H9 (cell line): ENCODE data around the gene PFDN2. TPM values are rescaled to one million over a fixed set of nuclear protein-coding genes. Genes with fewer than 3 reads are reported as not detected.

ENCODE experiments used
- DNase-seq: peaks from one replicate; pipeline ENCODE4 v3.0.0-alpha.2; 2017
- H2AFZ ChIP-seq: one replicate; pipeline ENCODE4 v1.6.1; 2013; ENCODE audit warnings: mild to moderate bottlenecking, low read length, control low read depth, moderate library complexity
- H2AK5ac ChIP-seq: 2 replicates; pipeline ENCODE4 v1.6.1; 2013; ENCODE audit warnings: low read length, control low read depth, mixed read lengths; ENCODE audit not compliant: insufficient read length
- H2BK120ac ChIP-seq: one replicate; pipeline ENCODE4 v1.6.1; 2013; ENCODE audit warnings: low read depth, mild to moderate bottlenecking, low read length, control low read depth, inconsistent platforms; ENCODE audit not compliant: poor library complexity, severe bottlenecking
- H2BK12ac ChIP-seq: 2 replicates; pipeline ENCODE4 v1.6.1; 2013; ENCODE audit warnings: low read length, control low read depth, mixed read lengths, low read depth; ENCODE audit not compliant: insufficient read length
- H2BK15ac ChIP-seq: 2 replicates; pipeline ENCODE4 v1.6.1; 2013; ENCODE audit warnings: low read depth, low read length, control low read depth
- H2BK20ac ChIP-seq: one replicate; pipeline ENCODE4 v1.6.1; 2013; ENCODE audit warnings: low read depth, mild to moderate bottlenecking, low read length, control low read depth, inconsistent platforms; ENCODE audit not compliant: poor library complexity, severe bottlenecking
- H2BK5ac ChIP-seq: 2 replicates; pipeline ENCODE4 v1.6.1; 2013; ENCODE audit warnings: low read length, control low read depth, mixed read lengths; ENCODE audit not compliant: insufficient read length
- H3K14ac ChIP-seq: 2 replicates; pipeline ENCODE4 v1.6.1; 2013; ENCODE audit warnings: low read length, control low read depth; ENCODE audit not compliant: insufficient read depth
- H3K18ac ChIP-seq: 2 replicates; pipeline ENCODE4 v1.6.1; 2013; ENCODE audit warnings: low read depth, mild to moderate bottlenecking, mixed read lengths, low read length, control low read depth; ENCODE audit not compliant: insufficient read length
- H3K23ac ChIP-seq: 2 replicates; pipeline ENCODE4 v1.6.1; 2013; ENCODE audit warnings: low read length, control low read depth, mixed read lengths, low read depth; ENCODE audit not compliant: insufficient read length
- H3K23me2 ChIP-seq: 2 replicates; pipeline ENCODE4 v1.6.1; 2013; ENCODE audit warnings: low read depth, mild to moderate bottlenecking, mixed read lengths, low read length, control low read depth; ENCODE audit not compliant: insufficient read length, poor library complexity, severe bottlenecking
- H3K27ac ChIP-seq: 2 replicates; pipeline ENCODE4 v1.5.1; 2013; ENCODE audit warnings: low read length, control low read depth, mixed read lengths, low read depth; ENCODE audit not compliant: insufficient read length
- H3K27me3 ChIP-seq: 2 replicates; pipeline ENCODE4 v1.6.1; 2013; ENCODE audit warnings: low read length, control low read depth, inconsistent platforms; ENCODE audit not compliant: insufficient read depth
- H3K4ac ChIP-seq: 2 replicates; pipeline ENCODE4 v1.6.1; 2013; ENCODE audit warnings: low read depth, mild to moderate bottlenecking, control low read depth, inconsistent platforms, low read length, moderate library complexity
- H3K4me1 ChIP-seq: 2 replicates; pipeline ENCODE4 v1.6.1; 2013; ENCODE audit warnings: low read length, control low read depth, inconsistent platforms; ENCODE audit not compliant: insufficient read depth
- H3K4me2 ChIP-seq: 2 replicates; pipeline ENCODE4 v1.6.1; 2013; ENCODE audit warnings: low read length, control low read depth, mixed read lengths; ENCODE audit not compliant: insufficient read length, insufficient read depth
- H3K56ac ChIP-seq: 2 replicates; pipeline ENCODE4 v1.6.1; 2013; ENCODE audit warnings: low read depth, mild to moderate bottlenecking, mixed read lengths, low read length, control low read depth; ENCODE audit not compliant: insufficient read length
- H3K79me1 ChIP-seq: 2 replicates; pipeline ENCODE4 v1.6.1; 2013; ENCODE audit warnings: low read depth, mild to moderate bottlenecking, moderate library complexity, low read length, control low read depth, inconsistent platforms; ENCODE audit not compliant: insufficient read depth, poor library complexity, severe bottlenecking
- H3K79me2 ChIP-seq: 2 replicates; pipeline ENCODE4 v1.6.1; 2013; ENCODE audit warnings: low read length, control low read depth, inconsistent platforms; ENCODE audit not compliant: insufficient read depth
- H3K9ac ChIP-seq: 2 replicates; pipeline ENCODE4 v1.6.1; 2013; ENCODE audit warnings: low read length, control low read depth, mixed read lengths; ENCODE audit not compliant: insufficient read length; ENCODE audit errors: extremely low read depth
- H3K9me3 ChIP-seq: one replicate; pipeline ENCODE4 v1.6.1; 2013; ENCODE audit warnings: low read depth, low read length, inconsistent platforms; ENCODE audit not compliant: control insufficient read depth
- H3T11ph ChIP-seq: one replicate; pipeline ENCODE4 v1.6.1; 2013; ENCODE audit warnings: mild to moderate bottlenecking, low read length, control low read depth, inconsistent platforms
- H4K20me1 ChIP-seq: one replicate; pipeline ENCODE4 v1.6.1; 2013; ENCODE audit not compliant: control insufficient read depth, insufficient read length, insufficient read depth
- H4K5ac ChIP-seq: 2 replicates; pipeline ENCODE4 v1.6.1; 2013; ENCODE audit warnings: low read depth, mild to moderate bottlenecking, mixed read lengths, low read length, control low read depth; ENCODE audit not compliant: insufficient read length
- H4K8ac ChIP-seq: replicated peaks from 2 replicates; pipeline ENCODE4 v1.6.1; 2013; ENCODE audit warnings: low read length, control low read depth, mixed read lengths, low read depth; ENCODE audit not compliant: insufficient read length
- H4K91ac ChIP-seq: 2 replicates; pipeline ENCODE4 v1.6.1; 2013; ENCODE audit warnings: low read depth, mild to moderate bottlenecking, moderate library complexity, mixed read lengths, low read length, control low read depth; ENCODE audit not compliant: insufficient read length
- H3K27ac Mint-ChIP-seq, 3 experiments: 2 replicates in 2 of 3; 3 replicates in 1 of 3; pipeline ENCODE4 v1.8.0; 2020 to 2021; ENCODE audit warnings: mixed read lengths in 3 of 3, mild to moderate bottlenecking in 1 of 3, moderate library complexity in 1 of 3
- H3K27me3 Mint-ChIP-seq: 2 replicates; pipeline ENCODE4 v1.8.0; 2021; ENCODE audit warnings: low read depth, mild to moderate bottlenecking, moderate library complexity, mixed read lengths
- H3K36me3 Mint-ChIP-seq, 3 experiments: 2 replicates in 2 of 3; 3 replicates in 1 of 3; pipeline ENCODE4 v1.8.0; 2020 to 2021; ENCODE audit warnings: low read depth in 3 of 3, mixed read lengths in 3 of 3; ENCODE audit not compliant: insufficient read depth in 1 of 3
- H3K4me1 Mint-ChIP-seq, 2 experiments: 2 replicates each; pipeline ENCODE4 v1.8.0; 2020; ENCODE audit warnings: mixed read lengths in 2 of 2
- H3K4me3 Mint-ChIP-seq, 2 experiments: 2 replicates in 1 of 2; 3 replicates in 1 of 2; pipeline ENCODE4 v1.8.0; 2020 to 2021; ENCODE audit warnings: mild to moderate bottlenecking in 2 of 2, mixed read lengths in 2 of 2, moderate library complexity in 1 of 2
- H3K9me3 Mint-ChIP-seq, 2 experiments: 2 replicates in 1 of 2; 3 replicates in 1 of 2; pipeline ENCODE4 v1.8.0; 2020; ENCODE audit warnings: mild to moderate bottlenecking in 2 of 2, mixed read lengths in 2 of 2, moderate library complexity in 1 of 2
- CTCF ChIP-seq: fragments of 200-600 bp; sonication (generic); conservative IDR thresholded peaks from 3 replicates; pipeline ENCODE4 v1.8.0; 2021; ENCODE audit warnings: antibody characterized with exemption, mild to moderate bottlenecking
- WGBS: extraction: QIAGEN DNeasy Blood & Tissue Kit; methylation state at CpG from one replicate; pipeline ENCODE4 v1.1.7; 2013; ENCODE audit warnings: missing lambda C conversion rate, low lambda C conversion rate, mixed read lengths; ENCODE audit not compliant: insufficient read length; ENCODE audit errors: extremely low coverage; 5-methylcytosine and 5-hydroxymethylcytosine counted together
- total RNA-seq: library from RNA; stranded (reverse); gene quantifications from 2 replicates; pipeline ENCODE4 v1.2.1, GENCODE V29; 2021

PFDN2 gene
- total RNA-seq, 1 experiment from 2014 or later, result 71.8 TPM

DNA sequence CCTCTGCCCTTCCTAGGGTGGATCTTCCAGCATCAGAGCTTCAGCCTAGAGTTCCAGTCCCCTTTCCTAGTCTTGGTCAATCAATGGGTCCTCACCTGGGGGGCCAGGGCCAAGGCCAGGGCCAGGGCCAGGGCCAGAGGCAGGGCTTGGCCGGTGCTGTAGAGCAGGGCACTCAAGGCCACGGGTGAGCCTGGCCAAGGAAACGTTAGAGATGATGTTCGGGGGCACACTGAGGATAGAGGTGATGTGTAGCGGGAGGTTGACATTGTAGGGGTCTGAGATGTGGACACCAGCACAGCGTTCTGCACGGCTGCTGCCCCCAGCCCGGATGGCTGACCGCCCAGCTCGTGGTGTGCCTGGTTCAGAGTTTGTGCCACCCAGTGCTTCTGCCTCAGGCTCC, 66.6 kb downstream of the PFDN2 start:
- Histone ChIP-seq H3K23ac (no peak overlapping the region), H3K79me1 (no peaks in the 10 kb centered on the region), H2BK20ac (no peak overlapping the region), H3K18ac (no peak overlapping the region), H3K27me3 (no peaks in the 10 kb centered on the region; the same call in none of the 2 replicates), H3K14ac (no peak overlapping the region; the same call in 1 of the 2 replicates), H4K91ac (no peak overlapping the region), H2BK120ac (no peak overlapping the region), H3T11ph (no peak overlapping the region), H3K79me2 (no peaks in the 10 kb centered on the region), H4K20me1 (no peaks in the 10 kb centered on the region), H3K27ac (no peak overlapping the region), H3K56ac (no peak overlapping the region), H4K5ac (no peak overlapping the region), H2BK5ac (no peak overlapping the region), H3K4me1 (no peaks in the 10 kb centered on the region), H3K4me2 (no peak overlapping the region), H3K9me3 (no peaks in the 10 kb centered on the region), H4K8ac (no peak overlapping the region), H3K9ac (no peak overlapping the region), H2BK12ac (no peak overlapping the region), H2AK5ac (no peak overlapping the region), H3K23me2 (no peaks in the 10 kb centered on the region), H2BK15ac (no peak overlapping the region), H3K4ac (no peak overlapping the region), H2AFZ (no peak overlapping the region)
- Mint-ChIP-seq H3K36me3 (peaks cover 4 to 15% (median 11%) of the 10 kb centered on the region in 3 experiments; a peak in 6 of 7 replicates), H3K27ac (no peak overlapping the region), H3K27me3 (peaks cover 45% of the 10 kb centered on the region), H3K9me3 (peaks cover 12% of the 10 kb centered on the region in 2 experiments), H3K4me1 (peaks cover 6 to 8% of the 10 kb centered on the region in 2 experiments; a peak in 3 of 4 replicates), H3K4me3 (no peak overlapping the region)
- TF ChIP-seq CTCF, result no peak
- no CpG with 5 or more reads among the region's 10 CpGs for WGBS
- DNase-seq, result no peak

Other genes with a start within 250 kb of the PFDN2 start
- gene ITLN1, start 232.9 kb downstream of the PFDN2 start, total RNA-seq, result not detected in 2 replicates
- gene ITLN2, start 163.2 kb downstream of the PFDN2 start, total RNA-seq, result 2.4 and 2.9 TPM in 2 replicates
- 159 and 174 TPM in 2 replicates for gene F11R, start 96.9 kb downstream of the PFDN2 start, total RNA-seq
- 73.7 and 77.0 TPM in 2 replicates for gene TSTD1, start 79.1 kb downstream of the PFDN2 start, total RNA-seq
- 58.6 and 59.2 TPM in 2 replicates for gene USF1, start 72.1 kb downstream of the PFDN2 start, total RNA-seq
- gene ARHGAP30, start 48.1 kb downstream of the PFDN2 start, total RNA-seq, result 0.13 TPM in 2 replicates
- gene NECTIN4, start 28.5 kb downstream of the PFDN2 start, total RNA-seq, result 0.33 and 0.64 TPM in 2 replicates
- gene KLHDC9, start 19.7 kb downstream of the PFDN2 start, total RNA-seq, result 6.6 and 7.0 TPM in 2 replicates
- gene NIT1, start 68 bp upstream of the PFDN2 start, total RNA-seq, result 39.0 and 39.6 TPM in 2 replicates
- 44.7 and 46.7 TPM in 2 replicates for gene DEDD, start 14.6 kb upstream of the PFDN2 start, total RNA-seq
- gene UFC1, start 35.9 kb upstream of the PFDN2 start, total RNA-seq, result 93.4 and 93.5 TPM in 2 replicates
- gene USP21, start 41.5 kb upstream of the PFDN2 start, total RNA-seq, result 17.9 and 18.4 TPM in 2 replicates
- 33.4 and 39.8 TPM in 2 replicates for gene PPOX, start 48.4 kb upstream of the PFDN2 start, total RNA-seq
- 31.8 and 33.1 TPM in 2 replicates for gene B4GALT3, start 59.5 kb upstream of the PFDN2 start, total RNA-seq
- gene ADAMTS4, start 81.0 kb upstream of the PFDN2 start, total RNA-seq, result 7.0 and 9.1 TPM in 2 replicates
- gene NDUFS2, start 84.3 kb upstream of the PFDN2 start, total RNA-seq, result 80.3 and 84.5 TPM in 2 replicates
- gene FCER1G, start 97.3 kb upstream of the PFDN2 start, total RNA-seq, result 0.44 and 0.90 TPM in 2 replicates
- not detected in 2 replicates for gene APOA2, start 105.6 kb upstream of the PFDN2 start, total RNA-seq
- 12.8 and 13.5 TPM in 2 replicates for gene TOMM40L, start 108.0 kb upstream of the PFDN2 start, total RNA-seq
- not detected in 2 replicates for gene NR1I3, start 120.2 kb upstream of the PFDN2 start, total RNA-seq
- gene PCP4L1, start 140.7 kb upstream of the PFDN2 start, total RNA-seq, result 0.66 and 0.83 TPM in 2 replicates
- 2.7 and 3.6 TPM in 2 replicates for gene MPZ, start 191.9 kb upstream of the PFDN2 start, total RNA-seq
- gene SDHC, start 196.3 kb upstream of the PFDN2 start, total RNA-seq, result 198 and 206 TPM in 2 replicates
- not detected in 2 replicates for gene CFAP126, start 249.8 kb upstream of the PFDN2 start, total RNA-seq